HG02840 (cell line): Measurements from ENCODE around the gene MUC2.

Source experiments
- ATAC-seq: cut with Tn5 transposase; IDR thresholded peaks from one replicate; pipeline ENCODE4 v1.9.1; 2021; ENCODE audit warnings: mild to moderate bottlenecking, moderate library complexity, moderate number of reproducible peaks; ENCODE audit not compliant: unreplicated experiment, low FRiP score

MUC2 gene

GRCh38 chr11:1070594-1071462, 3.8 kb upstream of the MUC2 start:
- ATAC-seq, result no peak

DNA sequence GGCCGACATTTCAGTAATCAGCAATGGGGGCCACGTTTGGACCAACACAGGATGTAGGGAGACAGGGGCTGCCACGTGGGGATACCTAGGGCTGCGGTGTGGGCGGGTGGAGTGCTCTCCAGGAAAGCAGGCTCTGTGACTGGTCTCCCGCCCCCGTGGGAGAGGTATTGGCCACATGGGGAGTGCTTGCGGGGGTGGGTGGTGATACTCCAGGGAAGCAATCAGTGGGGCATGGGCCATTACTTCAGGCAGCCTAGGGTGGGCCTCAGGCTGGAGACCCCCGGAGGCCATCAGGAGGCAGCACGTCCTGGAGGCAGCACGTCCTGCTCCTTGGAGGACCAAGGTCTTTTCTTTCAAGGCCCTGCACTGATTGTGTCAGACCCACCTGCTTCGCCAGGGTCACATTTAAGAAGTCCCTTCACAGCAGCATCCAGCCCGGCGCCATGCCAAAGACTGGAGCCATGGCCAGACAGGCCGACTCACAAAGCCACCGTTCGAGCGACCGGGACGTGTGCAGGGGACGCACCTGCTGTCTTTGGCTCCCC, 3.0 kb upstream of the MUC2 start:
- ATAC-seq, result no peak

GRCh38 chr11:1072116-1072820, 2.4 kb upstream of the MUC2 start:
- no peak for ATAC-seq

DNA sequence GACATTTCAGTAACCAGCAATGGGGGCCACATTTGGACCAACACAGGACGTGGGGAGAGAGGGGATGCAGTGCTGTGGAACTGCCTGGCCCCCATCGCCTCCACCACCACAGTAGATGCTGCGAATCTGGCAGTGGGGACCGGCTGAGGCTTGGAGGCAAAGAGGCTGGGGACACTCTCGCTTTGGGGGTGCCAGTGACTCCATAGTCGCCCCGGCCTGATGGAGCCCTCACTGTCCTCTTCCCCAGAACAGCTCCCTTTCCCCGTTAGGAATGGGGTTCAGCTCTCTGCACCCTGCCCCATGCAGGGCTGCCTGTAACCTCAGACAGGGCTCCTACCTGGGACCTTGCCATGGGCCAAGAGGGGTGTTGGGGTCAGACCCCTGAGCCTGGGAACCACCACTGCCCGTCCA, 1.8 kb upstream of the MUC2 start:
- no peak for ATAC-seq

GRCh38 chr11:1073261-1073724, 1.4 kb upstream of the MUC2 start:
- no peak for ATAC-seq

DNA sequence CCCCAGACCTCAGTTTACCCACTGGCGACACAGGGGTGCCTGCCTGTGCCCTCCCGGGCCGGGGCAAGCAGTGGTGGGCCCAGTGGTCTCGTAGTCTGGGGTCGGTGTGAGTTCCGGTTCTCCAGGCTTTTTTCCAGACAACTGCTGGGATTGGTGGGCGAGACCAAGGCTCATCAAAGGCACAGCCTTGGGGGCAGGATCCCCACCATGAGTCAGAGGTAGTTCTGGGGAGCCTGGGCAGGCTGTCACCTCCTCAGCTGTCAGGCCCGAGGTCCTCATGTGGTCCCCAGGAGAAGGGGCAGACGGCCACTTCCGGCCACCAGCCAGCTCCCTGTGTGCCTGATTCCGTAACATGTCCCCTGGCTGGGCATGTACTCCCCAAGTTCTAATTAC, 827 bp upstream of the MUC2 start:
- no peak for ATAC-seq

GRCh38 chr11:1075341-1075911, 752 bp downstream of the MUC2 start:
- no peak for ATAC-seq

GRCh38 chr11:1076061-1076665, 1.5 kb downstream of the MUC2 start:
- no peak for ATAC-seq

- ATAC-seq, result no peak
Measured at GRCh38 chr11:1077033-1077416, 2.4 kb downstream of the MUC2 start.

DNA sequence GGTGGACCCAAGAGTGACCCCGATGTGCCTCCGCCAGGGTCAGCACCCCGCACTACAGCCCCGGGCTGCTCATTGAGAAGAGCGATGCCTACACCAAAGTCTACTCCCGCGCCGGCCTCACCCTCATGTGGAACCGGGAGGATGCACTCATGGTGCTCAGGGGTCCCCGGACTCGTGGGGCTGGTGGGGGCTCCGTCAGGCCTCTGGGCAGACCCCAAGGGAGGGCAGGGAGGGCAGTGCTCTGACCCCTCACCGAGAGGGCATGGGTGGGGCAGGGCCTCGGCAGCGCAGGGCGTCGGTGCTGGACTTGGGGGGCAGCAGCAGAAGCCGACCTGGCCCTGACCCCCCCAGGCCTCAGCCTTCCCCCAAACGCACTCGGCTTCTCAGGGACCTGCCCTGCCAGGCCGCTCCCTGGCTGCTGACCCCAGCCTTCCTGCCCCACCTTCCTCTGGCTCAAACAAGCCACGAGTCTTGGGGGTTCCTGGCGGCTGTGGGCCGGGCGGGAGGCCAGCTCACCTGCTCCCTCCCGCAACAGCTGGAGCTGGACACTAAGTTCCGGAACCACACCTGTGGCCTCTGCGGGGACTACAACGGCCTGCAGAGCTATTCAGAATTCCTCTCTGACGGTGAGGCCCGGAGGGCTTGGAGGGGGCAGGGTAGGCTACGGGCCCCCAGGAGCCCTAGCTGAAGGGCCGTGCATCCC, 2.9 kb downstream of the MUC2 start:
- no peak for ATAC-seq

- ATAC-seq, result no peak
Measured at GRCh38 chr11:1078191-1078601, 3.5 kb downstream of the MUC2 start.

GRCh38 chr11:1081601-1082311, 7.1 kb downstream of the MUC2 start:
- ATAC-seq, result no peak

- no peak for ATAC-seq
Measured at GRCh38 chr11:1082346-1082727, 7.7 kb downstream of the MUC2 start.

GRCh38 chr11:1082728-1083620, 8.3 kb downstream of the MUC2 start:
- ATAC-seq, result no peak

GRCh38 chr11:1083621-1084551, 9.2 kb downstream of the MUC2 start:
- no peak for ATAC-seq

- no peak for ATAC-seq
Measured at GRCh38 chr11:1084561-1085439, 10.1 kb downstream of the MUC2 start.
